ENCODE results near the gene SLC37A2. TPM values are rescaled to one million over a fixed set of nuclear protein-coding genes. Genes with fewer than 3 reads are reported as not detected.

SLC37A2 gene
- total RNA-seq, 1 experiment from 2014 or later = 10.2 TPM

DNA sequence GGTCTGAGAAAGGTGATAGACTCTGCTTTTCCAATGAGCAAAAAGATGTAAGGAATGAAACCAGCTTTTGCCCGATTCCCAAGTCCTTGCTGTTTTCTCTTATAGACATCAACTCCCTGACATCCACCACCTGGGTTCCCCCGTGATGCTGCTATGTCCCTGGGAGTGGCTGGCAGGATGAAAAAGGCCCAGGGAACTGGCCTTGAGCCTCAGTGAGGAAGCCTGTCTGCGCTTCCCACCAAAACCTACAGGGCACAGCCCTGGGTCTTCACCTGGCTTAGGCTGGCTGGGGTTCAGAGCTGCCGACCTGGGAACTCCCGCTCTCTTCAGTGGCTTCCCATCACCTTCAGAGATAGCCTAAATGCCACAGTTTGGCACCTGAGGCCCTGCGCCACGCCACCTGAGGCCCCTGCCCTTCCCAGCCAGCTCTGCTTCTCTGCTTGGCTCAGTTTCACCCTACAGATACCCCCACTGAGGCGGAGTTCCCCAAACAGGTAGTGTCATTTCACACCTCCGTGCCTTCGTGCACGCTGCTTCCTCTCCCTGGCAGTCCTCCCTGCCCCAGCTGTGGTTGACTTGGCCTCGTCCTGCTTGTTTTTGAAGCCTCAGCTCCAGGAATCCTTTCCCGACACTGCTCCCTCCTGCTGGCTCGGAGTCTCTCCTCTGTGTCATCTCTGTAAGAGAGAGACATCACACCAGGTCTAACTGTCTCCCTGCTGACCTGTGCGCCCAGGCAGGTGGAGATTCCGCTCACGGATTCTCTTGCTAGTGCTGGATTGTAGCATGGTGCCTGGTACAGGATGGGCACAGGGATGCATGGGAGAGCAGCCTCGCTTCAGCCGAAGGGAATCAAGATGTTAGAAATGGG is 10.7 kb downstream of the SLC37A2 start:
- BruUV-seq (replicated peaks) = no TSS peak
- CTCF ChIA-PET = no interaction called here

DNA sequence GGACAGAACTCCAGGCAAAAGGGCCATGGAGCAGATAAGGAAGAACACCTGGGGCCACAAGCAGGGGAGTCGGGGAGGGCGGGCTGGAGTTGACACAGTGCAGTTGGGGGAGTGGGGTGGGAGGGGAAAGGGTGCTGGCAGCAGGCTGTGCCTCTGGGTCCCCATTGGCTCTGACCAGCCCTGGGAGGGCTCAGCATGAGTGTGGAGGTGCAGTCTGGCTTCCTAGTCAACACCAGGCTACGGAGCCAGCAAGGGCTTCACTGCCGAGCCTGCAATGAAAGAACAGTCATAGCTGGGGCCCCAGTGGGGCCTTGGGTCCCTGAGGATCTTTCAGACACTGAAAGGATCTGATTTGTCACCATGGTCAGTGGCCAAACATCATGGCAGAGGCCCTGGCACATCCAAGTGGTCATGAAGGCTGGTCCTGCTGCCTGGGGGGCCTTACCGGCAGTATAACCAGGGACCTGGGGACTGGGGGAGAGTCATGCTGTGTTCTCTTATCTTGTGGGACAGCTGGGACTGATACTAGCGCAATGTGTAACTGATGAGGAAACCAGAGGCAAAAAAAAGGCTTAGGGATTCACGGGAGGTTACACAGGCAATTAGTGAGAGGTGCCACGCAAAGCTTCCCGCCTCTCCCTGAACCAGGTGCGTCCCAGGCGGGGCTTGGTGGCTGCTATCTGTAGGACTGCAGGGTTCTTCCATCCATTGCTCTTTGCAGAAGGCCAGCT is 11.6 kb downstream of the SLC37A2 start:
- Histone ChIP-seq H3K4me1 (ENCODE audit: insufficient read depth, low read length) (peaks cover 29% of the 10 kb centered on the region), H3K9me3 (ENCODE audit: low read length) (no peaks in the 10 kb centered on the region), H3F3A (ENCODE audit: low read length, unreplicated experiment) (no peaks in the 10 kb centered on the region), H2AFZ (ENCODE audit: low read length) (no peak overlapping the region), H3K27me3 (ENCODE audit: low read length) (no peaks in the 10 kb centered on the region), H3K4me2 (ENCODE audit: low read length) (no peak overlapping the region), H3K9me2 (replicated peaks; ENCODE audit: low read length) (no peaks in the 10 kb centered on the region), H4K20me1 (ENCODE audit: low read length) (no peaks in the 10 kb centered on the region), H3K27ac (ENCODE audit: low read length) (no peak overlapping the region), H3K36me3 (ENCODE audit: low read depth, low read length) (no peaks in the 10 kb centered on the region), H3K9ac (ENCODE audit: low read length) (no peak overlapping the region), H3K4me3 (ENCODE audit: low read length) (no peak overlapping the region), H3K79me2 (ENCODE audit: low read length) (no peaks in the 10 kb centered on the region)
- ChIA-PET CTCF (no interaction called here), POLR2A (ENCODE audit: unreplicated experiment) (no interaction called here)
- TF ChIP-seq EZH2 (IDR thresholded peaks at IDR 0.05; ENCODE audit: low read length, unreplicated experiment) (no peak), EZH2phosphoT487 (IDR thresholded peaks at IDR 0.05; ENCODE audit: borderline replicate concordance, low read length) (no peak)
- TF ChIP-seq, protein P1, sequence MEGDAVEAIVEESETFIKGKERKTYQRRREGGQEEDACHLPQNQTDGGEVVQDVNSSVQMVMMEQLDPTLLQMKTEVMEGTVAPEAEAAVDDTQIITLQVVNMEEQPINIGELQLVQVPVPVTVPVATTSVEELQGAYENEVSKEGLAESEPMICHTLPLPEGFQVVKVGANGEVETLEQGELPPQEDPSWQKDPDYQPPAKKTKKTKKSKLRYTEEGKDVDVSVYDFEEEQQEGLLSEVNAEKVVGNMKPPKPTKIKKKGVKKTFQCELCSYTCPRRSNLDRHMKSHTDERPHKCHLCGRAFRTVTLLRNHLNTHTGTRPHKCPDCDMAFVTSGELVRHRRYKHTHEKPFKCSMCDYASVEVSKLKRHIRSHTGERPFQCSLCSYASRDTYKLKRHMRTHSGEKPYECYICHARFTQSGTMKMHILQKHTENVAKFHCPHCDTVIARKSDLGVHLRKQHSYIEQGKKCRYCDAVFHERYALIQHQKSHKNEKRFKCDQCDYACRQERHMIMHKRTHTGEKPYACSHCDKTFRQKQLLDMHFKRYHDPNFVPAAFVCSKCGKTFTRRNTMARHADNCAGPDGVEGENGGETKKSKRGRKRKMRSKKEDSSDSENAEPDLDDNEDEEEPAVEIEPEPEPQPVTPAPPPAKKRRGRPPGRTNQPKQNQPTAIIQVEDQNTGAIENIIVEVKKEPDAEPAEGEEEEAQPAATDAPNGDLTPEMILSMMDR (conservative IDR thresholded peaks at IDR 0.05; ENCODE audit: low read depth, low read length) = no peak
- DNase-seq = no peak
- intact Hi-C loops (cut with micrococcal nuclease) = no loop called here
- no TSS peak for BruUV-seq (replicated peaks)
- no peak for ATAC-seq

More for the DNA sequence above, 10.7 kb downstream of the SLC37A2 start:
- Histone ChIP-seq H3F3A (ENCODE audit: low read length, unreplicated experiment) (no peaks in the 10 kb centered on the region), H3K79me2 (ENCODE audit: low read length) (no peaks in the 10 kb centered on the region), H3K4me2 (ENCODE audit: low read length) (no peak overlapping the region), H3K4me3 (ENCODE audit: low read length) (no peak overlapping the region), H3K27ac (ENCODE audit: low read length) (no peak overlapping the region), H3K9ac (ENCODE audit: low read length) (no peak overlapping the region), H2AFZ (ENCODE audit: low read length) (no peak overlapping the region), H3K9me2 (replicated peaks; ENCODE audit: low read length) (no peaks in the 10 kb centered on the region), H4K20me1 (ENCODE audit: low read length) (no peaks in the 10 kb centered on the region), H3K36me3 (ENCODE audit: low read depth, low read length) (no peaks in the 10 kb centered on the region), H3K9me3 (ENCODE audit: low read length) (no peaks in the 10 kb centered on the region), H3K27me3 (ENCODE audit: low read length) (no peaks in the 10 kb centered on the region), H3K4me1 (ENCODE audit: insufficient read depth, low read length) (peaks cover 37% of the 10 kb centered on the region)
- intact Hi-C loops (cut with micrococcal nuclease) = no loop called here
- DNase-seq (no peak), ATAC-seq (no peak)
- TF ChIP-seq, protein P1 (conservative IDR thresholded peaks at IDR 0.05; ENCODE audit: low read depth, low read length) = no peak
- TF ChIP-seq EZH2 (IDR thresholded peaks at IDR 0.05; ENCODE audit: low read length, unreplicated experiment) = no peak
- POLR2A ChIA-PET (ENCODE audit: unreplicated experiment) = no interaction called here

DNA sequence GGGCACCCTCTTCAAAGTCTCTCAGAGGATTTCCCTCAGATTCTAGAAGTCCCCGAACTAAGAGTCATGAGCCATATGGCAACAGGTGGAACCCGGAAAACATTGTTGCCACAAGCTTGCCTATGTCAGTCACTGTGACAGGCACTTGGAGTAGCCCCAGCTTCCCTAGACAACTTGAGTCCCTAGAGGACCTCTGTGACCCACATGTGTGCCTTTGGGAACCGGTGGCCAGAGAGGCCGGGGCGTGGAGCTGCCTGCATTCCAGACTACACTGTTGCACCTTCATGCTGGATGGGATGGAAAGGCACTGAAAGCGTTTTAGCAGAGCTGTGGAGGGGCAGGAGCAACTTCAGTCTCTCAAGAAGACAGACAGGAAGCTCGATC is 12.1 kb downstream of the SLC37A2 start:
- POLR2A ChIA-PET (ENCODE audit: unreplicated experiment) = no interaction called here

More for the DNA sequence above, 12.1 kb downstream of the SLC37A2 start:
- Histone ChIP-seq H3K27ac (ENCODE audit: low read length) (no peak overlapping the region), H3K9me3 (ENCODE audit: low read length) (no peaks in the 10 kb centered on the region), H3K36me3 (ENCODE audit: low read depth, low read length) (no peaks in the 10 kb centered on the region), H4K20me1 (ENCODE audit: low read length) (no peaks in the 10 kb centered on the region), H3K79me2 (ENCODE audit: low read length) (no peaks in the 10 kb centered on the region), H3K4me1 (ENCODE audit: insufficient read depth, low read length) (peaks cover 24% of the 10 kb centered on the region), H3F3A (ENCODE audit: low read length, unreplicated experiment) (no peaks in the 10 kb centered on the region), H3K4me3 (ENCODE audit: low read length) (no peak overlapping the region), H2AFZ (ENCODE audit: low read length) (no peak overlapping the region), H3K4me2 (ENCODE audit: low read length) (no peak overlapping the region), H3K9me2 (replicated peaks; ENCODE audit: low read length) (no peaks in the 10 kb centered on the region), H3K27me3 (ENCODE audit: low read length) (no peaks in the 10 kb centered on the region), H3K9ac (ENCODE audit: low read length) (no peak overlapping the region)
- CTCF ChIA-PET = no interaction called here
- no peak for DNase-seq
- TF ChIP-seq, protein P1 (conservative IDR thresholded peaks at IDR 0.05; ENCODE audit: low read depth, low read length) = no peak
- TF ChIP-seq EZH2phosphoT487 (IDR thresholded peaks at IDR 0.05; ENCODE audit: borderline replicate concordance, low read length) = no peak
- TF ChIP-seq EZH2 (IDR thresholded peaks at IDR 0.05; ENCODE audit: low read length, unreplicated experiment) = no peak
- intact Hi-C loops (cut with micrococcal nuclease) = no loop called here
- no peak for ATAC-seq
- no TSS peak for BruUV-seq (replicated peaks)

Measured in PC-3 (cell line).